H1 (cell line): Measurements from ENCODE around the gene RMC1. TPM values are rescaled to one million over a fixed set of nuclear protein-coding genes. Genes with fewer than 3 reads are reported as not detected.

Source experiments
- ASH2L ChIP-seq: fragments of 200-600, 300-600 bp; sonication (generic); IDR thresholded peaks from one replicate; pipeline ENCODE4 v1.7.1; 2017; ENCODE audit warnings: low read length
- ATF2 ChIP-seq: IDR thresholded peaks from 2 replicates; pipeline ENCODE4 v1.6.1; 2012; ENCODE audit warnings: low read length, inconsistent platforms
- BACH1 ChIP-seq: IDR thresholded peaks from 2 replicates; pipeline ENCODE4 v1.6.1; 2012; ENCODE audit warnings: low read length, improper control_type of control experiment
- CBX5 ChIP-seq: fragments of 300-800, 300-1000 bp; sonication (generic); IDR thresholded peaks from 2 replicates; pipeline ENCODE4 v1.7.1; 2016; ENCODE audit warnings: antibody characterized with exemption, low read length, low read depth
- CEBPB ChIP-seq: IDR thresholded peaks from 2 replicates; pipeline ENCODE4 v1.6.1; 2012; ENCODE audit warnings: low read depth, low read length
- E2F6 ChIP-seq: IDR thresholded peaks from 2 replicates; pipeline ENCODE4 v1.6.1; 2012; ENCODE audit warnings: inconsistent platforms
- EGR1 ChIP-seq: IDR thresholded peaks from 2 replicates; pipeline ENCODE4 v1.6.1; 2011; ENCODE audit warnings: low read depth, low read length, borderline replicate concordance
- JUN ChIP-seq: IDR thresholded peaks from 2 replicates; pipeline ENCODE4 v1.6.1; 2011; ENCODE audit warnings: low read depth, mild to moderate bottlenecking, improper control_type of control experiment, low read length
- KDM4A ChIP-seq: IDR thresholded peaks from one replicate; pipeline ENCODE4 v1.7.1; 2012; ENCODE audit warnings: low read depth, mild to moderate bottlenecking, moderate library complexity, low read length, inconsistent platforms; ENCODE audit not compliant: severe bottlenecking
- NRF1 ChIP-seq: IDR thresholded peaks from 2 replicates; pipeline ENCODE4 v1.6.1; 2011; ENCODE audit warnings: mild to moderate bottlenecking, low read depth, low read length, improper control_type of control experiment
- POLR2AphosphoS5 ChIP-seq: IDR thresholded peaks from 2 replicates; pipeline ENCODE4 v1.6.1; 2011; ENCODE audit warnings: low read depth, low read length
- RBBP5 ChIP-seq: IDR thresholded peaks from 2 replicates; pipeline ENCODE4 v1.7.1; 2012; ENCODE audit warnings: low read depth, mild to moderate bottlenecking, inconsistent platforms, low read length, moderate library complexity, borderline replicate concordance
- SP4 ChIP-seq: IDR thresholded peaks from 2 replicates; pipeline ENCODE4 v1.6.1; 2012; ENCODE audit warnings: low read length, inconsistent platforms
- SUZ12 ChIP-seq: fragments of 200-600 bp; sonication (generic); IDR thresholded peaks from 2 replicates; pipeline ENCODE4 v1.6.1; 2012; ENCODE audit warnings: mild to moderate bottlenecking, inconsistent platforms, low read length, moderate library complexity, mixed read lengths
- TBP ChIP-seq: IDR thresholded peaks from 2 replicates; pipeline ENCODE4 v1.6.1; 2011; ENCODE audit warnings: low read depth, low read length, improper control_type of control experiment
- USF2 ChIP-seq: IDR thresholded peaks from 2 replicates; pipeline ENCODE4 v1.6.1; 2011; ENCODE audit warnings: low read length, improper control_type of control experiment
- YY1 ChIP-seq: IDR thresholded peaks from 2 replicates; pipeline ENCODE4 v1.6.1; 2011; ENCODE audit warnings: low read depth, mild to moderate bottlenecking, low read length
- polyA plus RNA-seq, 7 experiments: library from polyadenylated mRNA; depleted of rRNA in 3 of 7; stranded (reverse) in 5 of 7; unstranded in 2 of 7; fragments of >200 nt in 5 of 7; fragments of 200-250 nt in 2 of 7; gene quantifications; 1 replicate in 5 of 7; 2 replicates in 1 of 7; 4 replicates in 1 of 7; pipeline versions ENCODE4 v1.2.1 to v1.2.3, GENCODE V29; 2011 to 2013; ENCODE audit warnings: missing spikeins in 2 of 7, mixed read lengths in 2 of 7
- total RNA-seq: library from RNA; stranded (reverse); fragmentation: NEBNext Ultra II Directional; extraction: Animal tissue kit (Norgen Biotek cat#: 25700); gene quantifications from 2 replicates; pipeline ENCODE4 v1.2.1, GENCODE V29; 2021
- TF ChIP-seq, protein P1 (sequence below), 3 experiments: IDR thresholded peaks; 1 replicate in 2 of 3; 2 replicates in 1 of 3; pipeline versions ENCODE4 v1.5.1 to v1.6.1; 2011; ENCODE audit warnings: low read length in 3 of 3, mild to moderate bottlenecking in 3 of 3, inconsistent platforms in 2 of 3, low read depth in 1 of 3, moderate library complexity in 1 of 3; ENCODE audit not compliant: insufficient read depth in 1 of 3; ENCODE audit errors: control extremely low read depth in 1 of 3

Gene RMC1
- total and polyA plus RNA-seq, 2 of the 8 experiments (the other 6 are each of a cell fraction or from before 2014, with no cell fraction given), result 16.4 to 20.1 TPM

DNA sequence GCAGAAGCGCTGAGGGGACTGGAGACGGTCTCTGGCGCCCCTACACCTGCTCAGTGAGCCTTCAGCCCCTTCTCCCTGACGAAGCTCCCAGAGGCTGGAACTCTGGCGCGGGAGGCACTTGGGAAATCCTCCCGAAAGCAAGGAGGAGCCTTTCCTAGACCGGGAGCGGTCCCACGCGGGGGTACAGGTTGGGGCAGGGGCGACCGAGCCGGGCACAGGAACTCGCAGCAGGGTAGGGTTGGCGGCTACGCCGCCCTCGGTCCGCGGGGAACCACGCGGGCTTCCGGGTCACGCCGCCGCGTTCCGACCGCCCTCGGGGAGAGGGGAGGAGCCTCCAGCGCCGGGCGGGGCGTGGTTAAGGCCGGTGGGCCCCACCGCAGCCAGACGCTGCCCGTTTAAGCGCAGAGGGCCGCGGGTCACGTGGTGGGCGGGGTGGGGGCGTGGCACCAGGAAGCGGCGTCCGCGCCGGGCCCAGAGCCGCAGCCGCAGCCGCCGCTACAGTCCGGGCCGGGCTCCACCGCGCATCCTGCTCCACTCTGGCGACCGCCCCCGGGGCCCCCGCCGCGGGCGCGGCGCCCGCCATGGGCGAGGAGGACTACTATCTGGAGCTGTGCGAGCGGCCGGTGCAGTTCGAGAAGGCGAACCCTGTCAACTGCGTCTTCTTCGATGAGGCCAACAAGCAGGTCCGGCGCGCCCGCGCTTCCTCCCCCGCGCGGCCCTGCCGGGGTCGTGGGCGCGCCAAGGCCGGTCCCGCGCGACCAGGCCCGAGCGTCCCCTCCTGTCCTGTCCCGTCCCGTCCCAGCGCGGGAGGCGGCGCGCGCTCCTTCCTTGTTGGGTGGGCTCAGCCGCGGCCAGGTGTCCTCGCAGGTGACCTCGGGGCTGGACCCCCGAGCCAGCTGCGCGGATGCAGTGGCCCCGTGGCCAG is at the start of gene RMC1 (continued):
- TF ChIP-seq ATF2 (no peak), SUZ12 (no peak), SP4 (no peak), CEBPB (no peak), E2F6 (peak; percentile 94), RBBP5 (peak; percentile 51; the same call in 1 of the 2 replicates), JUN (no peak), BACH1 (peak; percentile 71), USF2 (peak; percentile 94), TBP (no peak; the same call in 1 of the 2 replicates), KDM4A (peak; percentile 92), POLR2AphosphoS5 (0 out of 2 replicates have a peak, but pooled peaks have one; percentile 16), EGR1 (no peak), CBX5 (no peak), NRF1 (no peak), ASH2L (peak; percentile 90), YY1 (no peak)
- TF ChIP-seq, protein P1, sequence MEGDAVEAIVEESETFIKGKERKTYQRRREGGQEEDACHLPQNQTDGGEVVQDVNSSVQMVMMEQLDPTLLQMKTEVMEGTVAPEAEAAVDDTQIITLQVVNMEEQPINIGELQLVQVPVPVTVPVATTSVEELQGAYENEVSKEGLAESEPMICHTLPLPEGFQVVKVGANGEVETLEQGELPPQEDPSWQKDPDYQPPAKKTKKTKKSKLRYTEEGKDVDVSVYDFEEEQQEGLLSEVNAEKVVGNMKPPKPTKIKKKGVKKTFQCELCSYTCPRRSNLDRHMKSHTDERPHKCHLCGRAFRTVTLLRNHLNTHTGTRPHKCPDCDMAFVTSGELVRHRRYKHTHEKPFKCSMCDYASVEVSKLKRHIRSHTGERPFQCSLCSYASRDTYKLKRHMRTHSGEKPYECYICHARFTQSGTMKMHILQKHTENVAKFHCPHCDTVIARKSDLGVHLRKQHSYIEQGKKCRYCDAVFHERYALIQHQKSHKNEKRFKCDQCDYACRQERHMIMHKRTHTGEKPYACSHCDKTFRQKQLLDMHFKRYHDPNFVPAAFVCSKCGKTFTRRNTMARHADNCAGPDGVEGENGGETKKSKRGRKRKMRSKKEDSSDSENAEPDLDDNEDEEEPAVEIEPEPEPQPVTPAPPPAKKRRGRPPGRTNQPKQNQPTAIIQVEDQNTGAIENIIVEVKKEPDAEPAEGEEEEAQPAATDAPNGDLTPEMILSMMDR (IDR thresholded peaks at IDR 0.05; ENCODE audit: control extremely low read depth in 1 of 3, insufficient read depth in 1 of 3, low read depth in 1 of 3, low read length in 3 of 3), result peak; percentile 1 to 36 (median 28); a peak in 3 of 4 replicates
